ENCODE results near the gene FOXN1.

DNA sequence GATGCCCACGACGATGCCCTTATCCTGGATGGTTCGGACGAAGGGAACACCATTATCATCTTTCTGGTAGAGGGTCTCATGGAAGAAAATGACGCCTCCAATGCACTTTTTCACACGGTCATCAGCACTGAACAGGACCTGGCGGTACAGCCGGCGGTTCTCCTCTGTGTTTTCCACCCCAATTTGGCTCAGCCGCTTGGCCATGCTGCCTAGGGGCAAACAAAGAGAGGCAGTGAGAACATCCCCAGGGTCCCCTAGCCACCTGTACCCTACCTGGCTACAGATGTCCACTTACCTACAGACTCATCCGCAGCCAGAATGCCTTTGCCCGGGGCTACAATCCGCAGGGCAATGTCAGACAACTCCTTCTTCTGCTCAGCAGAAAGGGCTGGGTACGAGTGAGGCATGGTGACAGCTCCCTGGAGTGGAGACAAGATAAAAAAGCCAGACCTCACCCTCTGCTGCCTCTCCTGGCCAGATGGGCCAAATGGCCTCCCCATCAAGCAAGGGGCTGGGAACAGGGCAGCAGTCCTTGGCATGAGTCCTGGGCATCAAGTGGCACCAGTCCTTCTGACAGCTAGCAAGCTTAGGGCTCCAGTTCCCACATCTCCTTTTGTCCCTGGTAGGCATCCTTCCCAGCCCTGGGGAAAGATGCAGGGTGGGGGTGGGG, 69.1 kb downstream of the FOXN1 start:
- TF ChIP-seq CTCF (conservative IDR thresholded peaks at IDR 0.05; ENCODE audit: low read depth, low read length) = no peak
- TF ChIP-seq EZH2phosphoT487 (IDR thresholded peaks at IDR 0.05; ENCODE audit: borderline replicate concordance, low read length) = no peak

All from PC-3 (cell line).